K562 (cell line): ENCODE measurements around the gene P3H4.

ENCODE experiments used
- BDP1 ChIP-seq: IDR thresholded peaks from 3 replicates; pipeline ENCODE4 v1.6.1; 2011; ENCODE audit not compliant: insufficient read length, insufficient read depth
- CEBPB ChIP-seq: fragments of 450-650 bp; IDR thresholded peaks from 2 replicates; pipeline ENCODE4 v1.6.1; 2016; ENCODE audit warnings: missing genetic modification characterization, missing compliant biosample characterization
- CHD7 ChIP-seq: fragments of 200-600 bp; sonication (generic); IDR thresholded peaks from one replicate; pipeline ENCODE4 v1.6.1; 2012; ENCODE audit warnings: mild to moderate bottlenecking, low read depth, low read length, inconsistent platforms
- CTCF ChIP-seq, 3 experiments: IDR thresholded peaks in 2 of 3; conservative IDR thresholded peaks in 1 of 3; 2 replicates each; pipeline ENCODE4 v1.5.1; 2011 to 2012; ENCODE audit warnings: low read length in 3 of 3, mild to moderate bottlenecking in 3 of 3, control low read depth in 2 of 3, improper control_type of control experiment in 1 of 3, inconsistent platforms in 1 of 3, low read depth in 1 of 3, mixed read lengths in 1 of 3, moderate library complexity in 1 of 3; ENCODE audit not compliant: insufficient read depth in 2 of 3
- FIP1L1 ChIP-seq: fragments of 200-400 bp; formaldehyde crosslinking; IDR thresholded peaks from 2 replicates; pipeline ENCODE4 v1.6.1; 2018; ENCODE audit warnings: mild to moderate bottlenecking, low read depth, low read length; ENCODE audit not compliant: poor library complexity, severe bottlenecking
- HNRNPL ChIP-seq: fragments of 200-400 bp; formaldehyde crosslinking; IDR thresholded peaks from 2 replicates; pipeline ENCODE4 v1.6.1; 2017; ENCODE audit warnings: low read depth, mild to moderate bottlenecking, low read length
- KDM5B ChIP-seq: fragments of 200-600 bp; sonication (generic); IDR thresholded peaks from 2 replicates; pipeline ENCODE4 v1.6.1; 2012; ENCODE audit warnings: low read depth, mild to moderate bottlenecking, moderate library complexity, low read length, control low read depth, inconsistent platforms; ENCODE audit not compliant: insufficient replicate concordance
- RNF2 ChIP-seq: sonication (generic); IDR thresholded peaks from 2 replicates; pipeline ENCODE4 v1.6.1; 2016
- SMARCE1 ChIP-seq: fragments of 450-650 bp; IDR thresholded peaks from 2 replicates; pipeline ENCODE4 v1.7.1; 2016; ENCODE audit warnings: mild to moderate bottlenecking
- STAT6 ChIP-seq: sonication (generic); formaldehyde crosslinking; IDR thresholded peaks from 2 replicates; pipeline ENCODE4 v1.8.1; 2023; ENCODE audit warnings: mild to moderate bottlenecking, missing genetic modification reagents
- U2AF2 ChIP-seq: fragments of 200-400 bp; formaldehyde crosslinking; optimal IDR thresholded peaks from 2 replicates; pipeline ENCODE3; 2017; ENCODE audit warnings: low read depth, mild to moderate bottlenecking, low read length
- YY1 ChIP-seq, 3 experiments: IDR thresholded peaks; 2 replicates each; pipeline ENCODE4 v1.6.1; 2011; ENCODE audit warnings: low read length in 2 of 3, mild to moderate bottlenecking in 2 of 3, moderate library complexity in 2 of 3, borderline replicate concordance in 1 of 3, control low read depth in 1 of 3, low read depth in 1 of 3; ENCODE audit not compliant: insufficient read depth in 3 of 3, insufficient replicate concordance in 2 of 3, control insufficient read depth in 1 of 3, insufficient read length in 1 of 3; ENCODE audit errors: extremely low read depth in 1 of 3
- ZNF263 ChIP-seq: sonication (generic); formaldehyde crosslinking; IDR thresholded peaks from 2 replicates; pipeline ENCODE4 v1.8.0; 2022; ENCODE audit warnings: mild to moderate bottlenecking, missing genetic modification reagents, borderline replicate concordance
- ZNF639 ChIP-seq, 2 experiments: fragments of 200-800 bp in 1 of 2; sonication (Bioruptor generic) in 1 of 2; sonication (generic) in 1 of 2; formaldehyde crosslinking in 1 of 2; IDR thresholded peaks in 1 of 2; conservative IDR thresholded peaks in 1 of 2; 2 replicates each; pipeline versions ENCODE4 v1.5.0 to v1.6.1; 2016 to 2020; ENCODE audit warnings: missing compliant biosample characterization in 1 of 2, missing genetic modification characterization in 1 of 2, missing genetic modification reagents in 1 of 2

GRCh38 chr17:41781404-41782110 is 30.2 kb downstream of the P3H4 start:
- TF ChIP-seq RNF2 (no peak), STAT6 (CRISPR knock-in tag) (no peak), HNRNPL (no peak), CEBPB (peak; percentile 47; the same call in 1 of the 2 replicates), FIP1L1 (no peak), CTCF (IDR thresholded peaks at IDR 0.05 in 2 of 3, conservative IDR thresholded peaks at IDR 0.05 in 1 of 3; ENCODE audit: insufficient read depth in 2 of 3, low read depth in 1 of 3, low read length in 3 of 3) (no peak), YY1 (IDR thresholded peaks at IDR 0.05; ENCODE audit: borderline replicate concordance in 1 of 3, control insufficient read depth in 1 of 3, extremely low read depth in 1 of 3, insufficient read depth in 3 of 3, insufficient read length in 1 of 3, insufficient replicate concordance in 2 of 3, low read depth in 1 of 3, low read length in 2 of 3) (no peak), U2AF2 (no peak), ZNF263 (no peak), ZNF639 (CRISPR knock-in tag; conservative IDR thresholded peaks at IDR 0.05 in 1 of 2, IDR thresholded peaks at IDR 0.05 in 1 of 2) (no peak), KDM5B (no peak), BDP1 (no peak), CHD7 (no peak), SMARCE1 (no peak)
